ENCODE measurements around the gene DCAF17. TPM values are rescaled to one million over a fixed set of nuclear protein-coding genes. Genes with fewer than 3 reads are reported as not detected.

Gene DCAF17
- total and polyA plus RNA-seq, 2 of the 13 experiments (the other 11 are each of a cell fraction or from before 2014, with no cell fraction given) = 13.7 to 30.0 TPM

GRCh38 chr2:171432969-171433762 is 860 bp upstream of the DCAF17 start (continued):
- TF ChIP-seq HMG20B (CRISPR knock-in tag; conservative IDR thresholded peaks at IDR 0.05) (no peak), HNRNPLL (IDR thresholded peaks at IDR 0.05; ENCODE audit: low read depth, low read length, poor library complexity, severe bottlenecking) (no peak), ZNF703 (CRISPR knock-in tag; IDR thresholded peaks at IDR 0.05; ENCODE audit: borderline replicate concordance) (0 out of 2 replicates have a peak, but pooled peaks have one; percentile 64), KLF9 (CRISPR knock-in tag; IDR thresholded peaks at IDR 0.05; ENCODE audit: low read depth) (no peak), MLX (CRISPR knock-in tag; IDR thresholded peaks at IDR 0.05) (no peak), ZNF883 (CRISPR knock-in tag; IDR thresholded peaks at IDR 0.05; ENCODE audit: not compliant biosample characterization) (peak; percentile 32), ATAD3A (CRISPR knock-in tag; IDR thresholded peaks at IDR 0.05) (no peak), ELF4 (CRISPR knock-in tag; IDR thresholded peaks at IDR 0.05; ENCODE audit: borderline replicate concordance) (no peak), ATF5 (CRISPR knock-in tag; IDR thresholded peaks at IDR 0.05; ENCODE audit: low read depth) (no peak), STAG1 (CRISPR knock-in tag; IDR thresholded peaks at IDR 0.05) (no peak), CENPBD1 (CRISPR knock-in tag; IDR thresholded peaks at IDR 0.05; ENCODE audit: borderline replicate concordance, low read depth) (no peak; the same call in 1 of the 2 replicates), ELK4 (CRISPR knock-in tag; IDR thresholded peaks at IDR 0.05; ENCODE audit: borderline replicate concordance) (no peak), GATA4 (IDR thresholded peaks at IDR 0.05; ENCODE audit: borderline replicate concordance, low read depth) (no peak), ZNF280D (CRISPR knock-in tag; IDR thresholded peaks at IDR 0.05) (no peak), TRAFD1 (CRISPR knock-in tag; IDR thresholded peaks at IDR 0.05; ENCODE audit: borderline replicate concordance) (no peak), KAT8 (CRISPR knock-in tag; IDR thresholded peaks at IDR 0.05) (no peak), ELF1 (CRISPR knock-in tag; IDR thresholded peaks at IDR 0.05) (no peak), ZNF354B (CRISPR knock-in tag; IDR thresholded peaks at IDR 0.05) (no peak; the same call in 1 of the 2 replicates), ZNF251 (CRISPR knock-in tag; IDR thresholded peaks at IDR 0.05) (no peak), FOXC1 (CRISPR knock-in tag; IDR thresholded peaks at IDR 0.05; ENCODE audit: borderline replicate concordance) (no peak), ZNF446 (CRISPR knock-in tag; IDR thresholded peaks at IDR 0.05) (no peak), GLI4 (CRISPR knock-in tag; IDR thresholded peaks at IDR 0.05; ENCODE audit: borderline replicate concordance) (no peak; the same call in 1 of the 2 replicates)
